GM12891 (cell line): ENCODE results near the gene DAB2IP.

Source experiments
- POLR2A ChIP-seq: IDR thresholded peaks from 2 replicates; pipeline ENCODE4 v1.6.1; 2011; ENCODE audit warnings: low read depth, low read length, control low read depth
- POLR2AphosphoS5 ChIP-seq: IDR thresholded peaks from 2 replicates; pipeline ENCODE4 v1.6.1; 2011; ENCODE audit warnings: low read depth, low read length, control low read depth
- POU2F2 ChIP-seq: IDR thresholded peaks from 2 replicates; pipeline ENCODE4 v1.6.1; 2011; ENCODE audit warnings: low read depth, mild to moderate bottlenecking, control low read depth, low read length, moderate library complexity
- SPI1 ChIP-seq: IDR thresholded peaks from 2 replicates; pipeline ENCODE4 v1.6.1; 2011; ENCODE audit warnings: low read depth, low read length, control low read depth
- TAF1 ChIP-seq: IDR thresholded peaks from 2 replicates; pipeline ENCODE4 v1.6.1; 2011; ENCODE audit warnings: low read depth, low read length, control low read depth

GRCh38 chr9:121672986-121673385 lies 21.6 kb downstream of the DAB2IP start:
- TF ChIP-seq TAF1 (no peak), POLR2A (no peak), POLR2AphosphoS5 (no peak), SPI1 (no peak), POU2F2 (no peak)
